OCI-LY7 (cell line): Measurements from ENCODE around the gene IL1RAPL1. TPM values are rescaled to one million over a fixed set of nuclear protein-coding genes. Genes with fewer than 3 reads are reported as not detected.

Source experiments
- BruUV-seq: library from RNA; stranded (reverse); fragments of 400-500 nt; replicated peaks from 2 replicates; lab custom pipeline; 2021; lab: Mats Ljungman, UMichigan
- CTCF ChIA-PET: fragments of 300-600 bp; sonication (Branson Sonifier 250); formaldehyde crosslinking; loops from one replicate; lab custom pipeline; 2022; ENCODE audit warnings: antibody characterized with exemption; ENCODE audit not compliant: unreplicated experiment; lab: Charles Lee
- POLR2A ChIA-PET: fragments of 300-600 bp; sonication (Branson Sonifier 250); formaldehyde crosslinking; loops from one replicate; lab custom pipeline; 2022; ENCODE audit warnings: antibody characterized with exemption; lab: Charles Lee
- DNase-seq: peaks from one replicate; pipeline ENCODE4 v3.0.0-alpha.2; 2015; ENCODE audit warnings: low spot score
- H2AFZ ChIP-seq: fragments of 200-600 bp; sonication (generic), shearing (Covaris generic); 2 replicates; pipeline ENCODE4 v1.6.1; 2014; ENCODE audit warnings: mild to moderate bottlenecking, antibody characterized with exemption, low read length, moderate library complexity
- H3K27ac ChIP-seq: fragments of 200-600 bp; sonication (generic); 2 replicates; pipeline ENCODE4 v1.5.1; 2014; ENCODE audit warnings: mixed run types, low read depth, mild to moderate bottlenecking, moderate library complexity, low read length, inconsistent platforms; ENCODE audit not compliant: poor library complexity, severe bottlenecking
- H3K36me3 ChIP-seq: fragments of 200-600 bp; sonication (generic); 2 replicates; pipeline ENCODE4 v1.6.1; 2014; ENCODE audit warnings: mild to moderate bottlenecking, antibody characterized with exemption, low read length, moderate library complexity, mixed read lengths; ENCODE audit not compliant: insufficient read depth
- H3K4me1 ChIP-seq: fragments of 200-600 bp; sonication (generic); 2 replicates; pipeline ENCODE4 v1.5.1; 2014; ENCODE audit warnings: mild to moderate bottlenecking, low read length; ENCODE audit not compliant: insufficient read depth, poor library complexity, severe bottlenecking
- H3K4me2 ChIP-seq: fragments of 200-600 bp; sonication (generic); 2 replicates; pipeline ENCODE4 v1.6.1; 2014; ENCODE audit warnings: mild to moderate bottlenecking, low read length
- H3K4me3 ChIP-seq: fragments of 200-600 bp; sonication (generic); 2 replicates; pipeline ENCODE4 v1.5.1; 2014; ENCODE audit warnings: mild to moderate bottlenecking, low read depth, low read length; ENCODE audit not compliant: poor library complexity, severe bottlenecking
- H3K79me2 ChIP-seq: fragments of 200-600 bp; sonication (generic); 2 replicates; pipeline ENCODE4 v1.6.1; 2016; ENCODE audit warnings: low read depth, mild to moderate bottlenecking, low read length, moderate library complexity, mixed read lengths; ENCODE audit not compliant: insufficient read depth
- H3K9me2 ChIP-seq: fragments of 200-600 bp; sonication (generic); 2 replicates; pipeline ENCODE4 v1.6.1; 2016; ENCODE audit warnings: mild to moderate bottlenecking, low read length, mixed read lengths; ENCODE audit not compliant: insufficient read depth
- H3K9me3 ChIP-seq: fragments of 200-600 bp; sonication (generic); 2 replicates; pipeline ENCODE4 v1.6.1; 2014; ENCODE audit warnings: mild to moderate bottlenecking, mixed run types, low read length, mixed read lengths
- H4K20me1 ChIP-seq: fragments of 200-600 bp; sonication (generic); 2 replicates; pipeline ENCODE4 v1.6.1; 2014; ENCODE audit warnings: mild to moderate bottlenecking, antibody characterized with exemption, low read length, moderate library complexity, mixed read lengths; ENCODE audit not compliant: insufficient read depth
- EZH2phosphoT487 ChIP-seq: fragments of 200-600 bp; sonication (generic); IDR thresholded peaks from 2 replicates; pipeline ENCODE4 v1.6.1; 2018; ENCODE audit warnings: low read depth, borderline replicate concordance, mild to moderate bottlenecking, mixed run types, antibody characterized with exemption, low read length, moderate library complexity, mixed read lengths
- intact Hi-C: fragments of 100-400 bp; cut with micrococcal nuclease; formaldehyde crosslinking; loops from one replicate; pipeline ENCODE4 v1.10.0; 2022; ENCODE audit not compliant: unreplicated experiment
- total RNA-seq, 2 experiments: library from RNA; depleted of rRNA in 1 of 2; stranded (reverse); fragments of >200 nt in 1 of 2; shearing (Covaris generic) in 1 of 2; gene quantifications; 2 replicates each; pipeline ENCODE4 v1.2.3, GENCODE V29; 2014 to 2022
- TF ChIP-seq, protein P1 (sequence below): fragments of 200-600 bp; sonication (generic); conservative IDR thresholded peaks from 2 replicates; pipeline ENCODE4 v1.5.1; 2014; ENCODE audit warnings: mild to moderate bottlenecking, antibody characterized with exemption, low read length, moderate library complexity, mixed read lengths

Gene IL1RAPL1
- total RNA-seq, 2 experiments from 2014 or later: not detected

- no peak for DNase-seq
- H3K79me2 ChIP-seq: no peaks in the 10 kb centered on the region
- ChIA-PET CTCF (no interaction called here), POLR2A (interaction anchor here (0.7 kb wide), 1 partner anchor 730 kb away, joined by 3 read pairs; no protein-coding TSS in a partner anchor)
- no TSS peak for BruUV-seq
- no peak overlapping the region for H3K27ac ChIP-seq
- no peak for TF ChIP-seq EZH2phosphoT487
- TF ChIP-seq, protein P1, sequence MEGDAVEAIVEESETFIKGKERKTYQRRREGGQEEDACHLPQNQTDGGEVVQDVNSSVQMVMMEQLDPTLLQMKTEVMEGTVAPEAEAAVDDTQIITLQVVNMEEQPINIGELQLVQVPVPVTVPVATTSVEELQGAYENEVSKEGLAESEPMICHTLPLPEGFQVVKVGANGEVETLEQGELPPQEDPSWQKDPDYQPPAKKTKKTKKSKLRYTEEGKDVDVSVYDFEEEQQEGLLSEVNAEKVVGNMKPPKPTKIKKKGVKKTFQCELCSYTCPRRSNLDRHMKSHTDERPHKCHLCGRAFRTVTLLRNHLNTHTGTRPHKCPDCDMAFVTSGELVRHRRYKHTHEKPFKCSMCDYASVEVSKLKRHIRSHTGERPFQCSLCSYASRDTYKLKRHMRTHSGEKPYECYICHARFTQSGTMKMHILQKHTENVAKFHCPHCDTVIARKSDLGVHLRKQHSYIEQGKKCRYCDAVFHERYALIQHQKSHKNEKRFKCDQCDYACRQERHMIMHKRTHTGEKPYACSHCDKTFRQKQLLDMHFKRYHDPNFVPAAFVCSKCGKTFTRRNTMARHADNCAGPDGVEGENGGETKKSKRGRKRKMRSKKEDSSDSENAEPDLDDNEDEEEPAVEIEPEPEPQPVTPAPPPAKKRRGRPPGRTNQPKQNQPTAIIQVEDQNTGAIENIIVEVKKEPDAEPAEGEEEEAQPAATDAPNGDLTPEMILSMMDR: no peak
- no peaks in the 10 kb centered on the region for H3K9me2 ChIP-seq
- no peaks in the 10 kb centered on the region for H3K36me3 ChIP-seq
- no peaks in the 10 kb centered on the region for H3K9me3 ChIP-seq
- intact Hi-C loops: no loop called here
- H3K4me2 ChIP-seq: no peak overlapping the region
- no peak overlapping the region for H2AFZ ChIP-seq
- no peaks in the 10 kb centered on the region for H3K4me1 ChIP-seq
- H4K20me1 ChIP-seq: no peaks in the 10 kb centered on the region
- no peak overlapping the region for H3K4me3 ChIP-seq
Measured at GRCh38 chrX:29257521-29257920, 670.3 kb downstream of the IL1RAPL1 start.

- Histone ChIP-seq H4K20me1 (no peaks in the 10 kb centered on the region), H3K9me3 (no peaks in the 10 kb centered on the region), H3K4me2 (no peak overlapping the region), H3K27ac (no peak overlapping the region), H3K9me2 (no peaks in the 10 kb centered on the region), H3K4me3 (no peak overlapping the region), H2AFZ (no peak overlapping the region), H3K36me3 (no peaks in the 10 kb centered on the region), H3K4me1 (no peaks in the 10 kb centered on the region), H3K79me2 (no peaks in the 10 kb centered on the region)
- BruUV-seq: no TSS peak
- POLR2A ChIA-PET: no interaction called here
- DNase-seq: no peak
- CTCF ChIA-PET: no interaction called here
- intact Hi-C loops: no loop called here
- TF ChIP-seq, protein P1: no peak
- no peak for TF ChIP-seq EZH2phosphoT487
Measured at GRCh38 chrX:29269390-29269789, 682.1 kb downstream of the IL1RAPL1 start.

DNA sequence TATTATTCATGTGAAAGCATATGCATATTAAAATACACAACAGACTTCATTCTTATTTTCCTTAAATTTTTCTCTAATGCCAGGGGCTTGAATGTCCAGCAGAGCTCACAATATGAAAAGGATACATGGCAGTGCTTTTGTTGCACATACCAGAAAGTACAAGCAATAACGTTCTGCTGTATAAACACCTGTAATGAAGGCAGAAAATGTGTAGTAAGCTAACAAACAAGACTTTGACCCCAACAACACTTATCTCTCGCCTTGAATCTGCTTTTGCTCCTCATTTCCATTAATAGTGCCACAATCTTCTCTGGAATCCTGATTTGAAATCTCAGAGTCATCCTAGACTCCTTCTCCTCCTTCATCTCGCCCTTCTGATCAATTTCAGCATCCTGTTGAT lies 687.3 kb downstream of the IL1RAPL1 start:
- DNase-seq: no peak
- Histone ChIP-seq H3K4me3 (no peak overlapping the region), H3K9me3 (no peaks in the 10 kb centered on the region), H3K36me3 (no peaks in the 10 kb centered on the region), H3K9me2 (no peaks in the 10 kb centered on the region), H4K20me1 (no peaks in the 10 kb centered on the region), H2AFZ (no peak overlapping the region), H3K4me2 (no peak overlapping the region), H3K27ac (no peak overlapping the region), H3K4me1 (no peaks in the 10 kb centered on the region), H3K79me2 (no peaks in the 10 kb centered on the region)
- ChIA-PET CTCF (no interaction called here), POLR2A (interaction anchor here (0.6 kb wide), 1 partner anchor 1801 kb away, joined by 3 read pairs; no protein-coding TSS in a partner anchor)
- intact Hi-C loops: no loop called here
- TF ChIP-seq, protein P1: no peak
- no TSS peak for BruUV-seq
